ENCODE data around the gene COX6B1. TPM values are rescaled to one million over a fixed set of nuclear protein-coding genes. Genes with fewer than 3 reads are reported as not detected.
A peak's percentile ranks its signal among the peaks of the same experiment; 100 is the strongest.

Gene COX6B1
- total and polyA plus RNA-seq, 3 experiments from 2014 or later = 433 to 753 (median 452) TPM

DNA sequence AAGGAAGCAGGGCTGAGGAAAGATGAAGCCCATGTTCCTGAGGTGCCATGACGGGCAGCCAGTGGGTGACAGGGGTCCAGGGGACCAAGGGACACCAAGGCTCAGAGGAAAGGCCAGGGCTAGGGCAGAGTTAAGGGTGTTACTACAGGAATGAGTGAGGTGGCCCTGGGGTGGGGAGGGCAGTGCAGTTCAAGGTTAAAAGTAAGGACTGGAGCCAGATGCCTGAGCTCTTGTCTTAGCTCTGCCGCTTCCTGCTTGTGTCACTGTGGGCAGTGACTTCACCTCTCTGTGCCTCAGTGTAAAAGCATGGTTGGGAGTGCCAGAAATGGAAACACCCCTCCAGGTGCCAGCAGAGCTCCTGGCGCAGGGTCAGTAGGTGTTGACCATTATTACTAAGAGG lies 11.5 kb upstream of the COX6B1 start:
- POLR2A ChIA-PET = no interaction called here
- no peak overlapping the region for H3K27ac Mint-ChIP-seq
- DNase-seq = no peak

GRCh38 chr19:35637165-35637564 lies 11.0 kb upstream of the COX6B1 start:
- Histone ChIP-seq H3K27ac (ENCODE audit: low read depth, low read length) (no peak overlapping the region), H3K9me3 (ENCODE audit: low read length) (no peaks in the 10 kb centered on the region), H3K27me3 (ENCODE audit: insufficient read depth, low read length, poor library complexity, severe bottlenecking) (no peaks in the 10 kb centered on the region), H3K36me3 (ENCODE audit: insufficient read depth, low read length) (peaks cover 30% of the 10 kb centered on the region), H3K4me1 (ENCODE audit: insufficient read depth, low read length) (peaks cover 11% of the 10 kb centered on the region), H3K4me3 (ENCODE audit: low read length) (no peak overlapping the region)
- ChIA-PET POLR2A (no interaction called here), CTCF (no interaction called here)
- DNase-seq = no peak
- Mint-ChIP-seq H3K9me3 (no peaks in the 10 kb centered on the region), H3K27me3 (no peaks in the 10 kb centered on the region), H3K4me1 (peaks cover 10 to 11% (median 11%) of the 10 kb centered on the region in 3 donors), H3K27ac (no peak overlapping the region), H3K36me3 (peaks cover 3 to 57% (median 6%) of the 10 kb centered on the region in 3 donors), H3K4me3 (no peak overlapping the region)

More for the DNA sequence above, 11.5 kb upstream of the COX6B1 start:
- H3K4me3 Mint-ChIP-seq = peak overlapping the region in 1 of 7 donors; percentile 19
- peaks cover 35% of the 10 kb centered on the region for H3K36me3 ChIP-seq (ENCODE audit: insufficient read depth, low read length)
- H3K9me3 ChIP-seq (ENCODE audit: low read length) = no peaks in the 10 kb centered on the region
- H3K4me1 ChIP-seq (ENCODE audit: insufficient read depth, low read length) = peaks cover 6% of the 10 kb centered on the region
- CTCF ChIA-PET = no interaction called here
- H3K36me3 Mint-ChIP-seq = peaks cover 5 to 62% (median 10%) of the 10 kb centered on the region in 3 donors
- H3K27ac ChIP-seq (ENCODE audit: low read depth, low read length) = no peak overlapping the region
- H3K4me1 Mint-ChIP-seq = peaks cover 9 to 16% (median 15%) of the 10 kb centered on the region in 3 donors
- H3K9me3 Mint-ChIP-seq = no peaks in the 10 kb centered on the region
- no peak overlapping the region for H3K4me3 ChIP-seq (ENCODE audit: low read length)
- no peaks in the 10 kb centered on the region for H3K27me3 Mint-ChIP-seq
- H3K27me3 ChIP-seq (ENCODE audit: insufficient read depth, low read length, poor library complexity, severe bottlenecking) = no peaks in the 10 kb centered on the region

DNA sequence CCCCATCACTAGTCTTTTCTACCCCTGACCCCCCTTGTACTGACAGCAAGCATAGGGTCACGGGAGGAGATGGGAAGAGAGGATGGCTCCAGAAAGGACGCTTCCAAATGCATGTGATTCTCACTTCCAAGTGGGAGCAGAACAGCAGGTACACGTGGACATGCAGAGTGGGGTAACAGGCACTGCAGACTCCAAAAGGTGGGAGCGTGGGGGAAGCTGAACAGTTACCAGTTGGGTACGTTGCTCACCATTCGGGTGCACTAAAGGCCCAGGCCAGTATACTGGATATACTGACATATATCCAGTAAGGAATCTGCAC lies 8.8 kb upstream of the COX6B1 start:
- no peaks in the 10 kb centered on the region for H3K27me3 ChIP-seq (ENCODE audit: insufficient read depth, low read length, poor library complexity, severe bottlenecking)
- ChIA-PET POLR2A (no interaction called here), CTCF (no interaction called here)
- Mint-ChIP-seq H3K9me3 (no peaks in the 10 kb centered on the region), H3K36me3 (peaks cover 0 to 38% (median 3%) of the 10 kb centered on the region in 3 donors), H3K27ac (no peak overlapping the region), H3K4me1 (peaks cover 7 to 20% (median 10%) of the 10 kb centered on the region in 3 donors), H3K27me3 (no peaks in the 10 kb centered on the region), H3K4me3 (peak overlapping the region in 1 of 7 donors; percentile 10)
- H3K27ac ChIP-seq (ENCODE audit: low read depth, low read length) = no peak overlapping the region
- no peaks in the 10 kb centered on the region for H3K9me3 ChIP-seq (ENCODE audit: low read length)
- peaks cover 21% of the 10 kb centered on the region for H3K4me1 ChIP-seq (ENCODE audit: insufficient read depth, low read length)
- peaks cover 16% of the 10 kb centered on the region for H3K36me3 ChIP-seq (ENCODE audit: insufficient read depth, low read length)
- DNase-seq = no peak
- no peak overlapping the region for H3K4me3 ChIP-seq (ENCODE audit: low read length)

DNA sequence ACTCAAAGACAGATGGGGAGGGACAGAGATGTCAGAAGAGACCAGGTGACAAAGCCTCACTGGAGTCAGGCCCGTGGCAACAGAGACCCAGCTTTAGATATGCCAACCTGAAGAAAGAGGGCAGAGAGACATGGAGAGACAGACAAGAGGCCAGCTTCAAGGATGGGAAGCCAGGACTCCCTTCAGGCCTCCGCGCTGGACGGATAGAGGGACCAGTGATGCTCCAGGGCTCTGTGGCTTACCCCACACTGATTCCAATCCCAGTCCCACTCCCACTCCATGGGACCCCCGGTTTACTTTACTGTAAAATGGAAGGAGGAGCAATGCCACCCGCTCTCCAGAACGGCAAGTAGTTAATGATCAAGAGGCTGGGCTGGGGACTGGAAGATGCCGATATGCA lies 8.3 kb upstream of the COX6B1 start:
- Mint-ChIP-seq H3K36me3 (peaks cover 0 to 34% (median 2%) of the 10 kb centered on the region in 3 donors), H3K27me3 (no peaks in the 10 kb centered on the region), H3K27ac (no peak overlapping the region), H3K9me3 (no peaks in the 10 kb centered on the region), H3K4me1 (peaks cover 12 to 26% (median 16%) of the 10 kb centered on the region in 3 donors), H3K4me3 (peak overlapping the region in 1 of 7 donors; percentile 49)
- ChIA-PET POLR2A (no interaction called here), CTCF (no interaction called here)
- Histone ChIP-seq H3K36me3 (ENCODE audit: insufficient read depth, low read length) (peaks cover 16% of the 10 kb centered on the region), H3K9me3 (ENCODE audit: low read length) (no peaks in the 10 kb centered on the region), H3K27ac (ENCODE audit: low read depth, low read length) (no peak overlapping the region), H3K4me1 (ENCODE audit: insufficient read depth, low read length) (peaks cover 24% of the 10 kb centered on the region), H3K4me3 (ENCODE audit: low read length) (no peak overlapping the region), H3K27me3 (ENCODE audit: insufficient read depth, low read length, poor library complexity, severe bottlenecking) (no peaks in the 10 kb centered on the region)
- DNase-seq = no peak

DNA sequence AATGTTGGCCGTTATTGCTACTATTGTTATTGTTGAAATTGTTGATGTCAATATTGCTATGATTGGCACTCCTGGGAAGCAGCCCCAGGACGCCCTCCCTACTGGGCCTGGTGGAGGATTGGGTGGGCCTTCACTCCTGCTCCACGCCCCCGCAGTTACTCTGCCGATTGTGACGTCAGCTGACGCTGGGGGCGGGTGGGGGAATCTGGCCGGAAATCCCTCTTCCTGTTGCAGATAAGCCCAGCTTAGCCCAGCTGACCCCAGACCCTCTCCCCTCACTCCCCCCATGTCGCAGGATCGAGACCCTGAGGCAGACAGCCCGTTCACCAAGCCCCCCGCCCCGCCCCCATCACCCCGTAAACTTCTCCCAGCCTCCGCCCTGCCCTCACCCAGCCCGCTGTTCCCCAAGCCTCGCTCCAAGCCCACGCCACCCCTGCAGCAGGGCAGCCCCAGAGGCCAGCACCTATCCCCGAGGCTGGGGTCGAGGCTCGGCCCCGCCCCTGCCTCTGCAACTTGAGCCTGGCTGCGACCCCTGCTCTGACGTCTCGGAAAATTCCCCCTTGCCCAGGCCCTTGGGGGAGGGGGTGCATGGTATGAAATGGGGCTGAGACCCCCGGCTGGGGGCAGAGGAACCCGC lies 6.5 kb upstream of the COX6B1 start, which contains the start of gene ETV2:
Gene ETV2 (plus strand): TSS at position 231 of the 637 bp plus-strand sequence. CDS start 716 bp downstream, outside the sequence.
- H3K4me3 ChIP-seq (ENCODE audit: low read length) = no peak within 1 kb of the TSS

GRCh38 chr19:35642312-35642711 lies 5.8 kb upstream of the COX6B1 start:
- peak overlapping the region in 2 of 8 donors; percentile 10 to 81 for H3K27ac Mint-ChIP-seq
- no peak overlapping the region for H3K4me3 ChIP-seq (ENCODE audit: low read length)
- H3K9me3 Mint-ChIP-seq = no peaks in the 10 kb centered on the region
- peaks cover 27 to 35% (median 29%) of the 10 kb centered on the region in 3 donors for H3K4me1 Mint-ChIP-seq
- peaks cover 31% of the 10 kb centered on the region for H3K4me1 ChIP-seq (ENCODE audit: insufficient read depth, low read length)
- POLR2A ChIA-PET = no interaction called here
- peaks cover 0 to 12% (median 0%) of the 10 kb centered on the region in 3 donors for H3K36me3 Mint-ChIP-seq
- no peak for DNase-seq
- H3K27me3 ChIP-seq (ENCODE audit: insufficient read depth, low read length, poor library complexity, severe bottlenecking) = no peaks in the 10 kb centered on the region
- H3K9me3 ChIP-seq (ENCODE audit: low read length) = no peaks in the 10 kb centered on the region
- CTCF ChIA-PET = no interaction called here
- H3K27me3 Mint-ChIP-seq = no peaks in the 10 kb centered on the region
- H3K4me3 Mint-ChIP-seq = peak overlapping the region; percentile 48 to 93 (median 90)
- peaks cover 4% of the 10 kb centered on the region for H3K36me3 ChIP-seq (ENCODE audit: insufficient read depth, low read length)
- H3K27ac ChIP-seq (ENCODE audit: low read depth, low read length) = peak overlapping the region; percentile 31

More for the DNA sequence above, 6.5 kb upstream of the COX6B1 start, which contains the start of gene ETV2:
- POLR2A ChIA-PET = no interaction called here
- H3K27me3 ChIP-seq (ENCODE audit: insufficient read depth, low read length, poor library complexity, severe bottlenecking) = no peaks in the 10 kb centered on the region
- H3K36me3 ChIP-seq (ENCODE audit: insufficient read depth, low read length) = peaks cover 11% of the 10 kb centered on the region
- H3K4me3 Mint-ChIP-seq = peak within 1 kb of the TSS; percentile 59 to 93 (median 90)
- CTCF ChIA-PET = interaction anchor here (1.0 kb wide), 1 partner anchor 12 kb away, joined by 3 read pairs; no protein-coding TSS in a partner anchor
- no peaks in the 10 kb centered on the region for H3K9me3 Mint-ChIP-seq
- H3K4me1 ChIP-seq (ENCODE audit: insufficient read depth, low read length) = peaks cover 29% of the 10 kb centered on the region
- peak; percentile 37 to 75 (median 58) for DNase-seq
- peak within 1 kb of the TSS in 6 of 8 donors; percentile 53 to 81 (median 68) for H3K27ac Mint-ChIP-seq
- H3K36me3 Mint-ChIP-seq = peaks cover 0 to 19% (median 0%) of the 10 kb centered on the region in 3 donors
- H3K9me3 ChIP-seq (ENCODE audit: low read length) = no peaks in the 10 kb centered on the region
- peak within 1 kb of the TSS; percentile 31 for H3K27ac ChIP-seq (ENCODE audit: low read depth, low read length)
- H3K27me3 Mint-ChIP-seq = no peaks in the 10 kb centered on the region
- H3K4me1 Mint-ChIP-seq = peaks cover 24 to 33% (median 28%) of the 10 kb centered on the region in 3 donors

DNA sequence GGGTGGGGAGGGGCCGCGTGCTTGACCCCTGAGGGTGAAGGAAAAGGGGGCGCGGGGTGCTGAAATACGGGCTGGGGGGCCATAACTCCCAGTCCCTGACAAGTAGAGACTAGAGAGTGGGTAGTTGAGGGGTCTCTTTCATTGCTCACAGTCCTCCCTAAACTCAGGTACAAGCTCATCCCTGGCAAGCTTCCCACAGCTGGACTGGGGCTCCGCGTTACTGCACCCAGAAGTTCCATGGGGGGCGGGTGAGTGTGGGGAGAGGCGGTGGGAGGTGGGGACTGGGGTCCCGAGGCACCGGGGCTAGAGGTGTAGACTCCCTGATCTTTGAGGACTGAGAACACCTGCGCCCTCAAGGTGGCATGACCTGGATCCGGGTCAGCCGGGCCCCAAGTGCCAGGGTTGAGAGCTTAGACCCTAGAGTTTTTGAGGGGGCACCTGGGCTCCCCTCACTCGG lies 5.3 kb upstream of the COX6B1 start:
- H3K4me1 Mint-ChIP-seq = peaks cover 29 to 36% (median 29%) of the 10 kb centered on the region in 3 donors
- Histone ChIP-seq H3K4me1 (ENCODE audit: insufficient read depth, low read length) (peaks cover 36% of the 10 kb centered on the region), H3K27me3 (ENCODE audit: insufficient read depth, low read length, poor library complexity, severe bottlenecking) (no peaks in the 10 kb centered on the region), H3K9me3 (ENCODE audit: low read length) (no peaks in the 10 kb centered on the region), H3K4me3 (ENCODE audit: low read length) (peak overlapping the region; percentile 87), H3K36me3 (ENCODE audit: insufficient read depth, low read length) (peaks cover 2% of the 10 kb centered on the region), H3K27ac (ENCODE audit: low read depth, low read length) (peak overlapping the region; percentile 77)
- peak overlapping the region; percentile 79 to 93 (median 90) for H3K4me3 Mint-ChIP-seq
- no peaks in the 10 kb centered on the region for H3K27me3 Mint-ChIP-seq
- no peak for DNase-seq
- ChIA-PET CTCF (no interaction called here), POLR2A (no interaction called here)
- no peaks in the 10 kb centered on the region for H3K9me3 Mint-ChIP-seq
- peaks cover 0 to 7% (median 0%) of the 10 kb centered on the region in 3 donors for H3K36me3 Mint-ChIP-seq
- peak overlapping the region in 4 of 8 donors; percentile 19 to 78 (median 75) for H3K27ac Mint-ChIP-seq

Measured in CD8-positive, alpha-beta memory T cell (primary cell).